Endothelial cell of umbilical vein (primary cell): ENCODE data around the gene TH. TPM values are rescaled to one million over a fixed set of nuclear protein-coding genes. Genes with fewer than 3 reads are reported as not detected.

ENCODE experiments used
- BruUV-seq: library from RNA; stranded (reverse); fragments of 400-500 nt; replicated peaks from 2 replicates; lab custom pipeline; 2021; lab: Mats Ljungman, UMichigan
- CTCF ChIA-PET: fragments of 300-600, 350-600 bp; sonication (Branson Sonifier 250); formaldehyde crosslinking; loops from one replicate; lab custom pipeline; 2021; ENCODE audit warnings: antibody characterized with exemption, inconsistent platforms; lab: Charles Lee
- POLR2A ChIA-PET: fragments of 300-600, 350-600 bp; sonication (Branson Sonifier 250); formaldehyde crosslinking; loops from one replicate; lab custom pipeline; 2021; ENCODE audit warnings: antibody characterized with exemption, inconsistent platforms; lab: Charles Lee
- DNase-seq: peaks from one replicate; pipeline ENCODE4 v3.0.0-alpha.2; 2011; ENCODE audit warnings: low read depth, low spot score
- FAIRE-seq: peaks from 2 replicates; lab custom pipeline; 2011; peaks lifted over from hg19 to GRCh38; lab: Jason Lieb, UNC
- H2AFZ ChIP-seq: 2 replicates; pipeline ENCODE4 v1.6.0; 2012; ENCODE audit warnings: low read depth, low read length, control low read depth, inconsistent platforms
- H3K27ac ChIP-seq: 2 replicates; pipeline ENCODE4 v1.5.1; 2011; ENCODE audit warnings: low read depth, mild to moderate bottlenecking, control low read depth, low read length, moderate library complexity; ENCODE audit not compliant: insufficient read depth
- H3K27me3 ChIP-seq, 2 experiments: 2 replicates each; pipeline versions ENCODE4 v1.6.0 to v1.6.1; 2011; ENCODE audit warnings: low read length in 2 of 2, mixed read lengths in 1 of 2; ENCODE audit not compliant: control insufficient read depth in 2 of 2, insufficient read depth in 2 of 2
- H3K36me3 ChIP-seq, 2 experiments: 2 replicates in 1 of 2; 3 replicates in 1 of 2; pipeline ENCODE4 v1.5.1; 2011; ENCODE audit warnings: low read length in 2 of 2, mild to moderate bottlenecking in 1 of 2, moderate library complexity in 1 of 2; ENCODE audit not compliant: control insufficient read depth in 2 of 2, insufficient read depth in 2 of 2; ENCODE audit errors: extremely low read depth in 1 of 2
- H3K4me1 ChIP-seq: 3 replicates; pipeline ENCODE4 v1.5.1; 2011; ENCODE audit warnings: mild to moderate bottlenecking, low read length; ENCODE audit not compliant: control insufficient read depth, insufficient read depth; ENCODE audit errors: extremely low read depth
- H3K4me2 ChIP-seq: 2 replicates; pipeline ENCODE4 v1.6.1; 2011; ENCODE audit warnings: low read length, control low read depth, mixed read lengths; ENCODE audit not compliant: insufficient read depth
- H3K4me3 ChIP-seq, 3 experiments: fragments of 200-600 bp in 1 of 3; sonication (generic), shearing (Covaris generic) in 1 of 3; replicated peaks in 1 of 3; 2 replicates each; pipeline ENCODE4 v1.5.1; 2011 to 2016; ENCODE audit warnings: control low read depth in 3 of 3, low read length in 3 of 3, mild to moderate bottlenecking in 2 of 3, inconsistent platforms in 1 of 3, low read depth in 1 of 3, moderate library complexity in 1 of 3; ENCODE audit not compliant: insufficient read depth in 1 of 3
- H3K79me2 ChIP-seq: 2 replicates; pipeline ENCODE4 v1.6.0; 2012; ENCODE audit warnings: low read length, inconsistent platforms; ENCODE audit not compliant: control insufficient read depth, insufficient read depth
- H3K9ac ChIP-seq: replicated peaks from 2 replicates; pipeline ENCODE3; 2011; ENCODE audit warnings: low read length, control low read depth; ENCODE audit not compliant: insufficient read depth; ENCODE audit errors: extremely low read depth
- H3K9me1 ChIP-seq: replicated peaks from 3 replicates; pipeline ENCODE4 v1.6.0; 2011; ENCODE audit warnings: mild to moderate bottlenecking, low read length; ENCODE audit not compliant: control insufficient read depth, insufficient read depth; ENCODE audit errors: extremely low read depth
- H3K9me3 ChIP-seq: replicated peaks from 2 replicates; pipeline ENCODE4 v1.5.1; 2012; ENCODE audit warnings: low read length, inconsistent platforms; ENCODE audit not compliant: control insufficient read depth, insufficient read depth
- H4K20me1 ChIP-seq: replicated peaks from 2 replicates; pipeline ENCODE3; 2011; ENCODE audit warnings: mild to moderate bottlenecking, low read length; ENCODE audit not compliant: control insufficient read depth, insufficient read depth; ENCODE audit errors: extremely low read depth
- CTCF ChIP-seq, 2 donors: IDR thresholded peaks; 1 replicate in 1 of 2; 2 replicates in 1 of 2; pipeline ENCODE4 v1.5.1; 2011; ENCODE audit warnings: low read length in 2 of 2, mild to moderate bottlenecking in 2 of 2, moderate library complexity in 2 of 2, control low read depth in 1 of 2, inconsistent platforms in 1 of 2, low read depth in 1 of 2; ENCODE audit not compliant: insufficient read depth in 1 of 2; ENCODE audit errors: extremely low read depth in 1 of 2
- EZH2 ChIP-seq: IDR thresholded peaks from 2 replicates; pipeline ENCODE4 v1.6.1; 2012; ENCODE audit warnings: borderline replicate concordance, low read depth, mild to moderate bottlenecking, moderate library complexity, low read length, inconsistent platforms; ENCODE audit not compliant: severe bottlenecking
- FOS ChIP-seq: IDR thresholded peaks from 2 replicates; pipeline ENCODE4 v1.6.1; 2011; ENCODE audit warnings: mild to moderate bottlenecking, low read length, moderate library complexity, borderline replicate concordance; ENCODE audit not compliant: insufficient read depth
- GATA2 ChIP-seq: IDR thresholded peaks from 2 replicates; pipeline ENCODE4 v1.7.0; 2011; ENCODE audit warnings: low read depth, mild to moderate bottlenecking, moderate library complexity, mixed read lengths, low read length; ENCODE audit not compliant: insufficient read length, insufficient read depth
- JUN ChIP-seq: IDR thresholded peaks from 2 replicates; pipeline ENCODE4 v1.6.1; 2011; ENCODE audit warnings: borderline replicate concordance, low read depth; ENCODE audit not compliant: insufficient read length, insufficient read depth
- MYC ChIP-seq: IDR thresholded peaks from one replicate; pipeline ENCODE4 v1.6.1; 2011; ENCODE audit warnings: mild to moderate bottlenecking, low read depth, low read length
- POLR2A ChIP-seq: IDR thresholded peaks from 2 replicates; pipeline ENCODE4 v1.6.1; 2012; ENCODE audit warnings: low read depth, mild to moderate bottlenecking, control low read depth, low read length
- POLR2AphosphoS5 ChIP-seq: IDR thresholded peaks from 2 replicates; pipeline ENCODE4 v1.6.1; 2012; ENCODE audit warnings: low read depth, mild to moderate bottlenecking, control low read depth, low read length, moderate library complexity; ENCODE audit not compliant: insufficient read depth
- dilution Hi-C: fragments of 300-500 bp; cut with MboI; formaldehyde crosslinking; loops from one replicate; pipeline ENCODE4 v1.15.0; 2019; ENCODE audit warnings: low sequenced_read_pairs; ENCODE audit not compliant: extremely low pct_ligation_motif_present
- intact Hi-C: fragments of 100-400 bp; cut with micrococcal nuclease; formaldehyde crosslinking; loops from one replicate; pipeline ENCODE4 v1.10.0; 2022
- polyA plus RNA-seq, 4 experiments: library from polyadenylated mRNA; depleted of rRNA in 3 of 4; stranded (reverse) in 3 of 4; unstranded in 1 of 4; fragments of >200 nt; gene quantifications; 2 replicates each; pipeline versions ENCODE4 v1.2.1 to v1.2.3, GENCODE V29; 2011 to 2012; ENCODE audit warnings: missing spikeins in 1 of 4
- total RNA-seq: library from RNA; stranded (reverse); gene quantifications from 2 replicates; pipeline ENCODE4 v1.2.3, GENCODE V29; 2021
- TF ChIP-seq, protein P1 (sequence below): IDR thresholded peaks from 2 replicates; pipeline ENCODE4 v1.6.1; 2011; ENCODE audit not compliant: insufficient read depth, insufficient read length

Gene TH
- total and polyA plus RNA-seq, 2 donors (not counting 3 experiments of a cell fraction or from before 2014, with no cell fraction given): not detected

DNA sequence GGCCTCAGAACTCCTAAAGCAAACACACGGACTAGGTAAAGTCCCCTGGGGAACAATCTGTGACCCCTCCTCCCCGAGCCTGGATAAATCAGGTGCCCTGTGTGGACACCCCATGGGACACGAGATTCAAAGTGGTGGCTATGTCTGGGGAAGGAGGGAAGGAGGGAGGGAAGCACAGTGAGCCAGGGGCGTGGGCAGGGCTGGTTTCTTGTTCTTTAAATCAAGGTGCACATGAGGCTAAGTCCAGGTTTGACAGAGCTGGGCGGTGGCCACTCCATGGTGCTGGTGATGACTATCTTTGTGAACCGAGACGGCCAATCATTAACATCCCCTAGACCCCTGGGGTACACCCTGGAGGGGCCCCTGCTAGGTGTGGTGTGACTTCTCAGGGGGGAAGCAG, 20.3 kb upstream of the TH start:
- dilution Hi-C loops: no loop called here
- Histone ChIP-seq H3K27ac (no peak overlapping the region), H4K20me1 (no peaks in the 10 kb centered on the region), H3K9ac (no peak overlapping the region), H3K4me2 (no peak overlapping the region), H2AFZ (no peak overlapping the region), H3K9me1 (no peaks in the 10 kb centered on the region), H3K79me2 (no peaks in the 10 kb centered on the region), H3K27me3 (peaks cover 0 to 6% of the 10 kb centered on the region in 2 experiments), H3K4me3 (no peak overlapping the region), H3K9me3 (no peaks in the 10 kb centered on the region), H3K36me3 (no peaks in the 10 kb centered on the region), H3K4me1 (no peaks in the 10 kb centered on the region)
- CTCF ChIA-PET: no interaction called here
- no peak for TF ChIP-seq CTCF (IDR thresholded peaks at IDR 0.05; ENCODE audit: extremely low read depth in 1 of 2, insufficient read depth in 1 of 2, low read depth in 1 of 2, low read length in 2 of 2)
- TF ChIP-seq GATA2: no peak
- no peak for TF ChIP-seq MYC
- no peak for TF ChIP-seq POLR2AphosphoS5
- no peak for TF ChIP-seq JUN
- TF ChIP-seq POLR2A: no peak
- no peak for TF ChIP-seq EZH2
- TF ChIP-seq, protein P1, sequence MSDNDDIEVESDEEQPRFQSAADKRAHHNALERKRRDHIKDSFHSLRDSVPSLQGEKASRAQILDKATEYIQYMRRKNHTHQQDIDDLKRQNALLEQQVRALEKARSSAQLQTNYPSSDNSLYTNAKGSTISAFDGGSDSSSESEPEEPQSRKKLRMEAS: no peak
- no peak for TF ChIP-seq FOS
- no peak for FAIRE-seq
- intact Hi-C loops: no loop called here
- DNase-seq: no peak
- POLR2A ChIA-PET: no interaction called here
- BruUV-seq: no TSS peak
